GM18951 (cell line): ENCODE data around the gene RERE.

Source experiments
- POLR2A ChIP-seq: IDR thresholded peaks from 4 replicates; pipeline ENCODE4 v1.6.1; 2011; ENCODE audit warnings: mild to moderate bottlenecking; ENCODE audit not compliant: insufficient read length, insufficient read depth; ENCODE audit errors: extremely low read depth
- in situ Hi-C: fragments of 300-500 bp; cut with MboI; formaldehyde crosslinking; loops from one replicate; pipeline ENCODE4 v1.12.0; 2022; ENCODE audit warnings: low sequenced_read_pairs, mixed read lengths, inconsistent platforms; ENCODE audit not compliant: unreplicated experiment

RERE gene

DNA sequence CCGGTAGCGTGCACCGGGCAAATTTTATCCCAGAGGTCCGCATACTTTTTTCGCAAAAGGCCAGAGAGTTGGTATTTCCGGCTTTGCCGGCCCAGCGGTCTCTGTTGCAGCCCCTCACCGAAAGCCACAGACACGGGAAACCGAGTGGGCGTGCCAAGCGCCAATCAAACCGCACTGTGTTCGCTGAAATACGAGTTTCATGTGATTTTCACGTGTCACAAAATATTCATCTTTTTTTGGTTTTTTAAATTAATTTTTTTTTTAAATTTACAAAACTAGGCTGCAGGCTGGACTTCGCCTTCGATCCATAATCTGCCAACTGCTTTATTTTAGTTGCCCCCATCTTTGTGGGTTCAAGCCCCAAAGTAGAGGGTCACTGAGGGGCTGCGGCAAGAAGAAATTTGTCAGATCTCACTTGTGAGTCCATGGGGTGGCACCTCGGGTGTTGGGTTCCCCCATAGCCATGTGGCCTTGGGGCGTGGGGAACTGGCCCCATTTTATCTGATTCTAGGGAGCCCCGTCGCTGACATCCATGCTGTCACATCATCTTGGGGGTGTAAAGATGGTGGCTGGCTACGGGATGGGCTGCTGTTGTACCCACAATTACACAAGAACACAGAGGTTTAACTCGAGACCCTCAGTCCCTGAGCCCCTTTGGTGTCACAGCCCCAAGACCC is 478.8 kb downstream of the RERE start:
- TF ChIP-seq POLR2A = no peak
- in situ Hi-C loops = no loop called here

DNA sequence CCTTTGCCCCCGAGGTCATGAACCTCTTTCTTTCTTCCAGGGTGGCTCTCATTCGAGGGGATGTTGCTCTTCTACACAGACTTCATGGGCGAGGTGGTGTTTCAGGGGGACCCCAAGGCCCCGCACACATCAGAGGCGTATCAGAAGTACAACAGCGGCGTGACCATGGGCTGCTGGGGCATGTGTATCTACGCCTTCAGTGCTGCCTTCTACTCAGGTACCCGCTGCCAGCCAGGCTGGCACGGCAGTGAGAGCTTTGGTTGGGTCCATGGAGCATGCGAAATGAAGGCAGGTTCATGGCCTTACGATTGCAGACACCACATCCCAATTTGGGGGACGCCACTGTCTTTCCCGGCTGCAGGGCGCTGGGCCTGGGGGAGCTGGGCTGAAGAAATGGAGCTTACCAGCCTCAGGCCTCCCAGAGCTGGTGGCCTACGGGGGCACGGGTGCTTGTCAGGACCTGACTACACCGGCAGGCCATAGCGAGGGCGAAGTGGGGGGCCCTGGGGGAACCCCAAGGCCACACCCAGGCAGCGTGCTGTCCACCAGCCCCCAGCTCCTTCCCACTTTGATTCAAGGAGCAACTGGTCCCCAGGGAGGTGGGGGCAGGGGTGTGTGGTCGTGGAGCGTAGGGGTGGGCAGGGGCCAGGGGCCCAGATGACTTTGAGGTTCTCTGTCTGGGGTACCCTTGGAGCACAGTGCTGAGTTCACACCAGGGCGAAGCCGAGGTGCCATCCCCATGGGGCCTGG is 479.5 kb downstream of the RERE start:
- no peak for TF ChIP-seq POLR2A
- in situ Hi-C loops = no loop called here

DNA sequence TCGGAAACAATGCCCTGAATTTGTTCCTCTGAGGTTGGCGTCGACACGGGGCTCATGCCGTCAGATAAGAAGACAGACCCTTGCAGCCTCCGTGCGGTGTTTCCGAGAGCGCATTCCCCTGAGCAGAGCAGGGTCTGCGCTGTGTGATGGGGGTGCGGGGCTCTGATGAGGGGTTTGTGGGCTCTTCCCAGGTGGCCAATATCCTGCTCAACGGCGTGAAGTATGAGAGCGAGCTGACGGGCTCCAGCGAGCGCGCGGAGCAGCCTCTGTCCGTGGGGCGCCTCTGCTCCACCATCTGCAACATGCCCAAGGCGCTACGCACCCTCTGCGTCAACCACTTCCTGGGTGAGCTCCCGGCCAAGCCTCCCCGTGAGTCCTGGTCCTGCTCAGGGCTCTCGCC is 482.2 kb downstream of the RERE start:
- in situ Hi-C loops = no loop called here
- no peak for TF ChIP-seq POLR2A

DNA sequence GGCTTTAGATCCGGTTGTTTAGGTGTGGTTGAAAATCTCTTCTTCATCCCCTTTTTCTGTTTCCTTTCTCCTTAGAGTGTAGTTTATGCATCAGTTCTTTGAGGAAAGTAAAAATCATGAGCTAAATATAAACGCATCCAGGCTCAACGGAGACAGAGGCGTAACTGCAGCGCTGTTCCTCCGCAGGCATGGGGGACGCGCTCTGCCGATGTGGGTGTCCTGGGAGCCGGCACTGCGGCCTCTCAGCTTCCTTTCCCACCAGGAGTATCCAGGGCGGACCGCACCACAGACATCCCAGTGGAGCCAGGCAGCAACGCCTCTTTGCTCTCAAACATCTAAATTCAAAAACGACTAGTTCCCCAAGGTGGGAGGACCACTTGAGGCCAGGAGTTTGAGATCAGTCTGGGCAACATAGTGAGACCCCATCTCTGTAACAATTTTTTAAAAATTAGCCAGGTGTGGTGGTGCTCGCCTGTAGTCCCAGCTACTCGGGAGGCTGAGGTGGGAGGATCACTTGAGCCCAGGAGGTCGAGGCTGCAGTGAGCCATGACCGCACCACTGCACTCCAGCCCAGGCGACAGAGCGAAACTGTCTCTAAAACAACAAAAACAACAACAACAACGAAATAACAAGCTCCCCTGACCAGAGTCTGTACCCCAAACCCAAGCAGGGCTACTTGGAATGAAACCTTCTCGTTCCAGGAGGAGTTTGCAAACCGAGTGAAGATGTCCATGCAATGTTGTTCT is 483.2 kb downstream of the RERE start:
- no peak for TF ChIP-seq POLR2A
- in situ Hi-C loops = no loop called here

DNA sequence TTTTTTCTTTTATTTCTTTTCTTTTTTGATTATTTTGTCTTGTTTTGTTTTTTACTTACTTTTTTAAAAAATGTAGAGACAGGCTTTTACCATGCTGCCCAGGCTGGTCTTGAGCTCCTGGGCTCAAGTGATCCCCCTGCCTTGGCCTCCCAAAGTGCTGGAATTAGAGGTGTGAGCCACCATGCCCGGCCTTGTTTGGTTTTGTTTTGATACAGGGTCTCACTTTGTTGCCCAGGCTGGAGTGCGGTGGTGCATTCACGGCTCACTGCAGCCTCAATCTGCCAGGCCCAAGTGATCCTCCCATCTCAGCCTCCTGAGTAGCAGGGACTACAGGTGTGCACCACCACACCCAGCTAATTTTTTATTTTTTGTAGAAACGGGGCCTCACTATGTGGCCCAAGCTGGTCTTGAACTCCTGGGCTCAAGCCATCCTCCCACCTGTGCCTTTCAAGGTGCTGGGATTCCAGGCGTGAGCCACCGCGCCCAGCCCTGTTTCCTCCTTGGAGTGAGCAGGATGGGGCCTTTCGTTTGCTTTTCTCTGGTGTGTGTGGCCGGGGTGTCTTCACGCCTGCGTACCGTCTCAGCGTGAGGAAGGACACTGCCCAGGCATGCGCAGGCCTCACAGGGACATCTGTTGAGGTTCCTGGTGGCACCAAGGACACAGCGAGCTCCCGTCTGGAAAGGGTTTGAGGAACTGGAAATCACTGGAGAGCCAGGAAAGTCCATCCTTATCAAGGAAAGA is 484.0 kb downstream of the RERE start:
- in situ Hi-C loops = no loop called here
- no peak for TF ChIP-seq POLR2A

DNA sequence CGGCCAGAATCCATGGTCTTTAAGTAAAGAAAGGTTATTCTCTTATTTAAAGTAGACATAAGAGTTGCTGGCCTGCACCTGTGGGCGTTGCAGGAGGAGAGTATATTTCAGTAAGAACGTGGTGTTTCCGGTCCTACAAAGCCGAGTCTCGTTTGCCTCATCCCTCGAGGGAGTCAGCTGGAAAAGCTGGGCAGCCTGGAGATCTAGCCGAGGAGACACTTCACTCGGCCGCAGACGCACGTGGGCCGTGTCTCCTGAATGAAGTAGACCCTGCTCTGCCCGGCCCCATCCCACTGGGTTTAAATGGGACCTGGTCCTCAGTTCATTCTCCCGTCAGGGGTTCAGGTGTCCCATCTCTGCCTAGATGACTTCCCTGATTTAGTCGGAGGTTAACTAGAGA is 484.6 kb downstream of the RERE start:
- in situ Hi-C loops = no loop called here
- TF ChIP-seq POLR2A = no peak

DNA sequence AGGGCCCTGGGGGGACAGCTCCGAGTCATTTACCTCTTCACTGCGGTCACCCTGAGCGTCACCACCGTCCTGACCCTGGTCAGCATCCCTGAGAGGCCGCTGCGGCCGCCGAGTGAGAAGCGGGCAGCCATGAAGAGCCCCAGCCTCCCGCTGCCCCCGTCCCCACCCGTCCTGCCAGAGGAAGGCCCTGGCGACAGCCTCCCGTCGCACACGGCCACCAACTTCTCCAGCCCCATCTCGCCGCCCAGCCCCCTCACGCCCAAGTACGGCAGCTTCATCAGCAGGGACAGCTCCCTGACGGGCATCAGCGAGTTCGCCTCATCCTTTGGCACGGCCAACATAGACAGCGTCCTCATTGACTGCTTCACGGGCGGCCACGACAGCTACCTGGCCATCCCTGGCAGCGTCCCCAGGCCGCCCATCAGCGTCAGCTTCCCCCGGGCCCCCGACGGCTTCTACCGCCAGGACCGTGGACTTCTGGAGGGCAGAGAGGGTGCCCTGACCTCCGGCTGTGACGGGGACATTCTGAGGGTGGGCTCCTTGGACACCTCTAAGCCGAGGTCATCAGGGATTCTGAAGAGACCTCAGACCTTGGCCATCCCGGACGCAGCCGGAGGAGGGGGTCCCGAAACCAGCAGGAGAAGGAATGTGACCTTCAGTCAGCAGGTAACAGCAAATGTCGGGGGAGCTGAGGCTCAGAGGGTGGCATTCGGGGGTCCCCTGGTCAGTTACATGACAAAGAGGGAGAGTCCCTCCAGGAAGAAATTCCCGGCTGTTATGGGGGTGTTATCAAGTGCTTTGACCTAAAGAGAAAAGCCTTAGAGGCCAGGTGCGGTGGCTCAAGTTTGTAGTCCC is 486.9 kb downstream of the RERE start:
- in situ Hi-C loops = no loop called here
- TF ChIP-seq POLR2A = no peak

DNA sequence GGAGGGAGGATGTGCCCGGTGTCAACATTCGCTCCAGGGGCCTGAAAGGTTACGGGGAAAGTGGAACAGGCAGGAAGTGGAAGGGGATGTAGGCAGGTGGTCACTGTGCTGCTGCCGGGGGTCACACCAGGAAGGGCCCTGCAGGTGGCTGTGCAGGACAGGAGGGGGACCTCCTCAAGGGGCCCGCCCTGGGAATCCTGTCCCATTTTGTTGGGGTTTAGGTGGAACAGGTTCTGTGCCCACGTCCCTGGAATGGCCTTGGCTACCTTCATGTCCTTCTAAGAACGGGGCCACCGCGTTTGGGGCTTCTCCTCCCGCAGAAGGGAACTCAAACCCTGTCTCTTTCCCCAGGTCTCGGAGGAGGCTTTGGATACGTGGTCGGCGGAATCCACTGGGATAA is 487.6 kb downstream of the RERE start:
- no peak for TF ChIP-seq POLR2A
- in situ Hi-C loops = no loop called here

DNA sequence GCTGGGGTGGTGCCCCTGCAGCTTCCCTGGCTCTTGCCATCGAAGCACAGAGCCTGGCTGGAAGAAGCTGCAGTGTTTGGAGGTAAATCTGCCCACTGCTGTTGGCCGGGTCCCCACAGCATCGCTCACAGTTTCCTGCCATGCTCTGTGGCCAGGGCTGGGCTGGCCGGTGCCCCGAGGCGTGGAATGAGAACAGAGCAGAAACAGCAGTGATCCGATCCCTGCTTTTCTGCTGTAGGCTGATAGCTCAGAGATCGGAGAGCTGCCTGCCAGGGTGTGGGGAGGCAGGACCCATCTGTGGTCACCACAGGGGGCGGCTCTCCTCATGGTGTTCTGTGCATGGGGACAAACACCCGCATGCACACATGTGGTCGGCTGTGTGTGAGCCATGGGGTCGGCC is 488.0 kb downstream of the RERE start:
- no peak for TF ChIP-seq POLR2A
- in situ Hi-C loops = no loop called here

DNA sequence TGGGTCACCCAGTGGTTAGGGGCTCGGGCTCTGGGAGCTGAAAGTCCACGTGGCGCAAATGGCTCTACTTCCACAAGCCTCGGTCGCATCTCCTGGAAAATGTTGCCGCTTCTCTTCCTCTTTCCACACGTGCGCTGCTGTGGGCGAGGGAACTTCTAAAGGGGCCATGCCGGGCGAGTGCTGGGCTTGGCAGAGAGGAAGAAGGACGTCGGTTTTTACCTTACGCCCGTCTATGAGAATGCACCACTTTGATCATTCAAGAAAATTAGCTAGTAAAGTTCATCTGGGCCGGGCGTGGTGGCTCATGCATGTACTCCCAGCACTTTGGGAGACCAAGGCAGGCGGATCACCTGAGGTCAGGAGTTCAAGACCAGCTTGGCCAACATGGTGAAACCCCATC is 489.2 kb downstream of the RERE start:
- TF ChIP-seq POLR2A = no peak
- in situ Hi-C loops = no loop called here

DNA sequence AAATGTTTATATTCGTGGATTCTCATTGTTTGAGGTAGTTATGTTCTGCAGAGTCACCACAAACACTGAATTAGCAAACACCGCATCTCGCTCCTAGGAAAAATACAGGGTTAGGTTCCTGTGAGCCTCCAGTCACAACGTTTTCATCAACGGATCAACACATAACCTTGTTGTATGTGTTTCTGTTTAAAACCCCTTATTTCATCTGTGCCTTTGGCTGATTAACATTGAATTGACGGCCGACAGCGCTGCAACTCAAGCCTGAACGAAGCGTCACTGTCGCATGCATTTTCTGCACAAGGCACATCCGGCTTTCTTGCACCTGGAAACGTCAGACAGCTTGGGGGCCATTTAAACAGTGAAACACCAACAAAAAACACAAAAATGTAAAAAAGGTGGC is 491.2 kb downstream of the RERE start:
- TF ChIP-seq POLR2A = no peak
- in situ Hi-C loops = no loop called here

DNA sequence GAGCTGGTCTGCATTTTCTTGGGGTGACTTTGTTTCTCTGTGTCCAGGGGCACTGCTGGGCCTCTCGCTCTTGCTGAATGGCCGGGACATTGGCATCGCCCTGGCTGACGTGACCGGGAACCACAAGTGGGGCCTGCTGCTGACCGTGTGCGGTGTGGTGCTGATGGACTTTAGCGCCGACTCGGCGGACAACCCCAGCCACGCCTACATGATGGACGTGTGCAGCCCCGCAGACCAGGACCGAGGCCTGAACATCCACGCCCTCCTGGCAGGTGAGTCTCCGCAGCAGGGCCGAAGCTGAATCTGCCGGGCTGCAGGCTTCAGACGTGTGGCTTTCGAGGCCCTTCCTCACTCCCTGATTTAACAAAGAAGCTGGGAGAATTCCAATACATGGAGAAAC is 491.7 kb downstream of the RERE start:
- no peak for TF ChIP-seq POLR2A
- in situ Hi-C loops = no loop called here

DNA sequence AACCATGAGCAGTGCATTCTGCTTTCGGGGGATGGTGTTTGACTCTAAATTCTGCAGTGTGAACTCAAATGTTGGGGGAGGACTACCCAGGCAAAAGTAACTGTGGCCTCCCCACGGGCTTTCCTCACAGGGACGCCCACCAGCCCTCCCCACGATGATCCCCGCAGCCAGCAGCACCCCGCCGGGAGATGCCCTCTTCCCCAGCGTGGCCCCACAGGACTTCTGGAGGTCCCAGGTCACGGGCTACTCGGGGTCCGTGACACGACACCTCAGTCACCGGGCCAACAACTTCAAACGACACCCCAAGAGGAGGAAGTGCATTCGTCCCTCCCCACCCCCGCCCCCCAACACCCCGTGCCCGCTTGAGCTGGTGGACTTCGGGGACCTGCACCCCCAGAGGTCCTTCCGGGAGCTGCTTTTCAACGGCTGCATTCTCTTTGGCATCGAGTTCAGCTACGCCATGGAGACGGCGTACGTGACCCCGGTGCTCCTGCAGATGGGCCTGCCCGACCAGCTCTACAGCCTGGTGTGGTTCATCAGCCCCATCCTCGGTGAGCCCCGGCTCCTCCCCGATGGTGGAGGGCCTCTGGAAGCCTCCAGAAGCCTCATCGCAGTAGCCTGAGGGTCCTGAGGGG is 493.1 kb downstream of the RERE start:
- in situ Hi-C loops = no loop called here
- no peak for TF ChIP-seq POLR2A
